NT2/D1 (cell line): ENCODE measurements around the gene DSCAM.

Source experiments
- SUZ12 ChIP-seq: IDR thresholded peaks from 2 replicates; pipeline ENCODE4 v1.6.1; 2011; ENCODE audit not compliant: insufficient read length, insufficient read depth; ENCODE audit errors: extremely low read depth
- YY1 ChIP-seq: IDR thresholded peaks from 2 replicates; pipeline ENCODE4 v1.6.1; 2011; ENCODE audit not compliant: insufficient read length, insufficient read depth
- ZNF274 ChIP-seq: IDR thresholded peaks from 2 replicates; pipeline ENCODE4 v1.6.1; 2011; ENCODE audit warnings: mild to moderate bottlenecking, low read depth, low read length

DNA sequence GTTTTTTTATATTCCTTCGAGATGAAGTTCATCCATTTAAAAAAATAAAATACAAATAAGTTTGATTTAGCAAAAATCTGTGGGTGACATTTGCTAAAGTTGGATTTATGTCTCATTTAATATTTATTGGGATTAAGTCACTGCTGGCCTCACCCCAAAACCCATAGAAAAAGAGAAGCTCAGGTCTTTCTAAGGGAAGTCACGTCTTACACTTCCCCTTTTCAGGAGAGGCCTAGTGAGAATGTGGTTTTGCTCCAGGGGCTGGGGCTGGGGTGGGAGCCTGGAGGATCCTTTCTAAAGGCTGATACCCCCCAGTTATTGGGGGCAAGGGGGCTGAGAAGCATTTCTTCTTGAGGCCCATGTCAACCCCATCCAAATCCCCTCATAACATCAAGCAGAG, 300.3 kb downstream of the DSCAM start:
- no peak for TF ChIP-seq ZNF274
- no peak for TF ChIP-seq YY1
- TF ChIP-seq SUZ12 = no peak
